Glomerular endothelial cell (primary cell): ENCODE measurements around the gene HM13. TPM values are rescaled to one million over a fixed set of nuclear protein-coding genes. Genes with fewer than 3 reads are reported as not detected.
"Not testable (repeated sequence)": the region's sequence is repeated elsewhere in the genome, so short reads cannot be mapped to it uniquely, and the experiment has no call there.

Source experiments
- DNase-seq: peaks from one replicate; pipeline ENCODE4 v3.0.0-alpha.2; 2011; ENCODE audit warnings: low read depth, low spot score; ENCODE audit errors: extremely low read depth
- total RNA-seq: library from RNA; depleted of rRNA; stranded (reverse); fragments of >200 nt; gene quantifications from 2 replicates; pipeline ENCODE4 v1.2.3, GENCODE V29; 2015

Gene HM13
- total RNA-seq, 1 donor from 2014 or later, result 129 TPM

DNA sequence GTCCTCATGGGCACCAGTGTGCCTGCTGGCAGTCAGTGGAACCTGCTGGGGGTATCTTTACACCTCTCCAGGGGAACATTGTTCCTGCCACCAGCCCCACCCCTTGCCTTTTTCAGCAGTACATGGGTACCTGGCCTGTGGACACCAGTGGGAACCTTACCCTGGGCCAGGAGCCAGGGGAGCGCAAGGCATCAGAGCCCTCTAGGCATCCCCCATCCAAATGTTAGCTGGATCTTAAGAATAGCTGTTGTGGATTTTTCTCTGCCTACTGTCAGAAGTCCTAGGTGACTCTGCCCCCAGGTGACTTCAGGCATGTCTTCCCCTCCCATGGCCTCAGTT, 52.0 kb downstream of the HM13 start:
- DNase-seq, result no peak

DNA sequence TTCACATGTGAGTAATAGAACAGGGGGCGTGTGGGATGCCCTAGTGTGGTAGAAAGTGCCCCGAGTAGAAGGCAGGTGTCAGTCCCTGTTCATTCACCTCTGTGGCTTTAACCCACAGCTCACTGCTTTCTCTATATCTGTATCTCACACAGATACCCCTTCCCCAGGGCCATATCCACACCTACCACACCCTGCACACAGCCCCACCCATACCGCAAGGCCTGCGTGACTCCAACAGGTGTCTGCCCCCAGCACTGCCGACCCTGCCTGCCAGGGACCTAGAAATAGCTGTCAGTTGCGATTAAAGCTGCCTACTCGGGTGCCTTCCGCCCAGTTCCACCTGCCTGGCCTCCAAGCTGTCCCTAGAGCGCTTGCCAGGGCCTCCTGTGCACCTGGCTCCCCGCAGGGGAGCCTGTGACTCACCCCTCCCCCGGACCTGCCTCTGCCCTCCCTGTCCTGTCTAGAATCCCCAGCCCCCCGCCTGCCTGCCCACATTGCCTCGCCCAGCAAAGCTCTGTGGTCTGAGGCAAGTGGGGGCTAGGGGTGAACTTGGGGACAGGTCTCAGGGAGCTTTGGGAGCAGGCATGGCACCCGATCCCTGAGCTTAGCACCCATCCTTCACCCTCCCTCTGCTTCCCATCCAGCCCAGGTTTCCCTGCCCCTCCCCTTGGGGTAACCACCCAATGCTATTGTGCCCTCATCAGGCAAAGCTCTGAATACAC, 52.6 kb downstream of the HM13 start:
- DNase-seq, result no peak

DNA sequence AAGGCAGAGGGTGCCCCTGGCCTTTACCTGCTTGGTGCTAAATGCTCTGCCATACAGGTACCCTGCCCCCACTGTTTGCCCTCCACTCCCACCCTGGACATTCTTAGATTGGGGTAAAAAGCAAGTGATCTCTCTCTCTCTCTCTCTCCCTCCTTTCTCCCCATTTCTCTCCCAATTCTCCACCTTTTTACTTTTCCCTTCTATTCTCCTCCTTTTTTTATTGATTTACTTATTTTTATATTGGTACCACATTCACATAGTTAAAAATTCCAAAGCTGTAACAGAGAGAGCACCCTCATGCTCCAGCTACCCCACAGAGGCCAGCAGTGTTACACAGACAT, 53.1 kb downstream of the HM13 start:
- no peak for DNase-seq

DNA sequence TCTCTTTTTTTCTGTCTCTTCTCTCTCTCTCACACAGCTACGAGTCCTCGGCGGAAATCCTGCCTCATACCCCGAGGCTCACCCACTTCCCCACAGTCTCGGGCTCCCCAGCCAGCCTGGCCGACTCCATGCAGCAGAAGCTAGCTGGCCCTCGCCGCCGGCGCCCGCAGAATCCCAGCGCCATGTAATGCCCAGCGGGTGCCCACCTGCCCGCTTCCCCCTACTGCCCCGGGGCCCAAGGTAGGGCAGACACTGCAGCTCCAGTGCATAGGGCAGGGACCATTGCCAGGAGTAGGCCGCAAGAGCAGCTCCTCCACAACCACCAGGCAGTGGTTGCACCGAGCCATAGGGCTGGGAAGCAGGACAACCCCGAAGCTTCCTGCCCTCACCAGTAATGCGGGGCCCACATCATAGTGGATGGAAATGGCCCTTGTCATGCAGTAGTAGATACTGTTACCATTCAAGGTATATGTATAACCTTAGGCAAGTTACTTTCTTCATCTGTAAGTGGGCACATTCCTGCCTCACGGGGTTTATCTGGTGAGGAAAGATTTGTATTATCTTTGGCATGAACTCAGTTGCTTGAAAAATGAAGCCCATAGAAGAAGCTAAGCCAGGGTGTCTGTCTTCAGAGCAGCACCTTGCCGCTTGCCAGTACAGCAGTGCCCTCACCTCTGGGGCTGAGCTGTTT, 53.9 kb downstream of the HM13 start:
- no peak for DNase-seq

DNA sequence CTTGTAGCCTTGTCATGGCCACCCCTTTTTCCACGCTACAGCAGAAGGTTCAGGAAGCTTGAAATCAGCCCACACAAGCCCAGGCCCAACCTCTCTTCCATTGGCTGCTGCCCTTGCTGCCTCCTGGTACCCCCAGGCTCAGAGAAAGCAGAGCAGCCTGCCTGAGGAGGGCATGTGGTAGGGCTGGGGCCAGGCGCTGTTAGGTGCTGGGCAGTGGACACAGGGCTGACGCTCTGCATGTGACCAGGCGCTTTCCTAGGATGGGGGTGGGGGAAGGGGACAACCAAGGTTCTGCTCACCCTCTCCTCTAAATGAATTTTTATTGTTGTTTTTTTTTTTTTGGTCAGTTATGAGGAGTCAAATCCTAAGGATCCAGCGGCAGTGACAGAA, 54.5 kb downstream of the HM13 start:
- no peak for DNase-seq

DNA sequence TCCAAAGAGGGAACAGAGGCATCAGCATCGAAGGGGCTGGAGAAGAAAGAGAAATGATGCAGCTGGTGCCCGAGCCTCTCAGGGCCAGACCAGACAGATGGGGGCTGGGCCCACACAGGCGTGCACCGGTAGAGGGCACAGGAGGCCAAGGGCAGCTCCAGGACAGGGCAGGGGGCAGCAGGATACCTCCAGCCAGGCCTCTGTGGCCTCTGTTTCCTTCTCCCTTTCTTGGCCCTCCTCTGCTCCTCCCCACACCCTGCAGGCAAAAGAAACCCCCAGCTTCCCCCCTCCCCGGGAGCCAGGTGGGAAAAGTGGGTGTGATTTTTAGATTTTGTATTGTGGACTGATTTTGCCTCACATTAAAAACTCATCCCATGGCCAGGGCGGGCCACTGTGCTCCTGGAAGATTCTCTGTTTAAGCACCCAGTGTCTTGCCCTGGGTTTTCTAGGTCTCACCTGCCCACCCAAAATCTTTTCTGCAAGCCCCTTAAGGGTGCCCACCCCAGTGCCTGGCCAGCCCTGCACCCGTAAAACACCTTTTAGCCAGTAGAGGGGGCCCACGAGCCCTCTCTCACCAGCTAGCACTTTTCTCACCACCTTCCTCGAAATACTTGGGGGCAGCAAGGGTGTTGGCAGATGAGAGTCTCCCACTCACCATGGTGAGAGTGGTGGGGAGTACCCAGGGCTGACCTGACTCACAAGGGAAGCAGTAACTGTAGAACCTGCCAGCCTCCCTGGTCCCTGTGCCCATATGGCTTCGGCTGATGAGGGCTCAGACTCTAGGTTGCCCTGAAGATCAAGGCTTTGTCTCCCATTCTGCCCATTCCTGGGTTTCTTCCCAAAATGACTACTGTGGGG, 55.1 kb downstream of the HM13 start:
- no peak for DNase-seq

DNA sequence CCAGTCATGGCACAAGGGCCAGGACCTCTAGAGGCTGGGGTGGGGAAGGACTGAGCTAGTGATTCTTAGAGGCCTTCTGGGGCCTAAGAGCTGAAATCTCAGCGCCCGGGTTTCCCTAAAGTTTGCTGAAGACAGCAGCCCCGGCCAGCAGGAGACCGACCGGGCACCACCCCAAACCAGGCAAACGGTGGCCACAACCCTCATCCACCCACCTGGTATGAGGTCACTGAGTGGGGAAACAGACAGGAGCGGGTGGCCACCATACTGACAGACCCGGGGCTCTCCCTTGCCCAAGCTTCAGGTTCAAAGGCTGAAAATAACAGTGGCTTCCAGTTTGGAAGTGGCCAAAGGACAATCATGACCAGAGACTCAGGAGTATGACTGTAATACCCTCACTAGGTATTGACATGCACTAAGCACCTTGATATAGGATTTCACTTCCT, 55.8 kb downstream of the HM13 start:
- no peak for DNase-seq

DNA sequence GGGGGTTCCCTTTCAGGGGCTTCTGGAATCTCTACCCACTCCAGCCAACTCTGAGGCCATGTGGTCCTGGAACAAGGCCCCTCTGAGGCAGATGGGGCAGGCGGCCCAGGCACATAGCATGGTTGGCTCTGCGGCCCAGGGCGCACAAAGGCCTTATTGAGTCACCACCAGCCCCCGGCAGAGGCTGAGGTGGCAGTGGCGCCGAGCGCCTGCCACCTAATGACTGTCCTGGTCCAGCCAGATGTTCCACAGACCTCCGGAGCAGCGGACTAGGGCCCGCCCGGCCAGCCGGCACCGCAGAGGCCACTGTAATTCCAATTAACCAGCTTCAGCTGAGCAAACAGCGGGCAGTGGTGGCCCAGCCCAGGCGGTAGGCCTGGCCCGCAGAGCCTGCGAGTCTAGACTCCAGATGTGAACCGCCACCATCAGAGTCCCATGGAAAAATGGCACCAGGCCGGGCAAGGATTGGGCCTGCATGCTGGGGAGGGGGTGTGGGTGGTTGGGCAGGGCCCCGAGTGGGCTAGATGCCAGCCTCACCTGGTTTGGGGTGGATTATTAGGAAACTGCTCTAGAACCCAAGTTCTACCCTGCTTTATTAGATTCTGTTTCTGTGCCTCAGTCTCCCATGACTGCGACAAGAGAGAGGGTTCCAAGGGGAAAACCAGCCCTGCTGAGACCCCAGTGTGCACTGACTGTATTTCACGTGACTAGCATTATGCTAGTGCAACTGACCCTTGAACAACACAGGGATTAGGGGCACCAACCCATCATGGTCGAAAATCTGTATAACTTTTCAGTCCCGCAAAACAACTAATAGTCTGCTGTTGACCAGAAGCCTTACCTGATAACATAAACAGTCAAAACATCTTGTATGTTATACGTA, 56.7 kb downstream of the HM13 start:
- no peak for DNase-seq

DNA sequence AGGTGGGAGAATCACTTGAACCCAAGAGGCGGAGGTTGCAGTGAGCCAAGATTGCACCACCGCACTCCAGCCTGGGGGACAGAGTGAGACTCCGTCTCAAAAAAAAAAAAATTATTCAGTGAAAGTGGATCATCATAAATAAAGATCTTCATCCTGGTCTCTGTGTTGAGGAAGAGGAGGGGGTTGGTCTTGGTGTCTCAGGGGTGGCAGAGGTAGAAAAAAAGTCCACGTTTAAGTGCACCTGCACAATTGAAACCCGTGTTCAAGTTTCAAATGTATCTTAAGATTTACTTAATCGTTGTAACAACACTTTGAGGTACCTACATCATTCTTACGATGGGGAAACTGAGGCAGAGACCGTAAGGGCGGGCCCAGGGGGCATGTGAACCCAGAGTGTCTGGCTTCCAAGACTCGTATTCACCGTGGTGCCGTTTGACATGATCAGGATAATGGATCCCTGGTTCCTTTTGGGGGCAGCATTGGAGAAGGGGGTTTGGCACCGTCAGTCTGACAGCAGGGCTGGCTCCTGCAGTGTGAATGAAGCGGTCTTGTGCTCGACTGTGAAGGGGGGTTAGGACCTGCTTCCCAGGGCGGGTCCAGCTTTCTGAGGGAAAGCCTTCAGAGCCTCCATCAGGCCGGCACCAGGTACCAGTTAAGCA, 57.9 kb downstream of the HM13 start:
- no peak for DNase-seq

DNA sequence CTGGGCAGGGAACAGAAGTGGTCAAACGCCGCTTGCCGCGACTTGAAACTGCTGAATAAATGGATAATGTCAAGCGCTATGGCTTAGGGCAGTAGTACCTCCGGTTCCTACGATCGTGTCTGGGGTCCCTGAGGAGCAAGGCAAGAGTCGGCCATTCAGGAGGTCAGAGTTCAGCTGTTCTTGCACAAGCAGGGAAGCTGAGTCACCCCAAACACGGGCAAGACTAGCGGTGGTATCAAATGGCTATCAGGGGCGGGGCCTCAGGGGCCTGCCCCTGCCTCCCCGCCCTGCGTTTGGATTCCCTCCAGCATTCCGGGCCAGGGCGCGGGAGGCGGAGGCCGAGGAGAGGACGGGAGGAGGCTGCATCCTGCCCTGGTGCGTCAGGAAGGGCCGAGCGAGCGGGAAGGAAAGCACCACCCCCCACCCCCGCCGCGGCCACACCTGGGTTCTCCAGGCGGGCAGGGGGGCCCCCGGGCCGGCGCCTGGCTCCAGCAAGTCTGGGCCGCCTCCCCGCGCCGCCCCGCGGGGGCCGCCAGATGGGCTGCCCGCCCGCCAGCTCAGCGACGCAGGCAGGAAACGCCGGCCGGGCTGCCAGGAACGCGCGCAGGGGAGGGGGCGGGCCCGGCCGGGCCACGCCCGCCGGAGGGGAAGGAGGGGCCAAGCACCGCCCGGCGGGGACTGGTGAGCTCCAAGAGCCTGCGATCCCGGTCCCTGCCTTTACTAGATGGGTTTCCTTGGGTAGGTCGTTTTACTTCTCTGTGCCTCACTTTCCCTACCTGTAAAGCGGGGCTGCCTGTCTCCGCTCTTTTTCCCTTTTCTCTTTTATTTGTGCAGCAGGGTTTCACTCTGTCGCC, 58.7 kb downstream of the HM13 start:
- DNase-seq, result no peak

DNA sequence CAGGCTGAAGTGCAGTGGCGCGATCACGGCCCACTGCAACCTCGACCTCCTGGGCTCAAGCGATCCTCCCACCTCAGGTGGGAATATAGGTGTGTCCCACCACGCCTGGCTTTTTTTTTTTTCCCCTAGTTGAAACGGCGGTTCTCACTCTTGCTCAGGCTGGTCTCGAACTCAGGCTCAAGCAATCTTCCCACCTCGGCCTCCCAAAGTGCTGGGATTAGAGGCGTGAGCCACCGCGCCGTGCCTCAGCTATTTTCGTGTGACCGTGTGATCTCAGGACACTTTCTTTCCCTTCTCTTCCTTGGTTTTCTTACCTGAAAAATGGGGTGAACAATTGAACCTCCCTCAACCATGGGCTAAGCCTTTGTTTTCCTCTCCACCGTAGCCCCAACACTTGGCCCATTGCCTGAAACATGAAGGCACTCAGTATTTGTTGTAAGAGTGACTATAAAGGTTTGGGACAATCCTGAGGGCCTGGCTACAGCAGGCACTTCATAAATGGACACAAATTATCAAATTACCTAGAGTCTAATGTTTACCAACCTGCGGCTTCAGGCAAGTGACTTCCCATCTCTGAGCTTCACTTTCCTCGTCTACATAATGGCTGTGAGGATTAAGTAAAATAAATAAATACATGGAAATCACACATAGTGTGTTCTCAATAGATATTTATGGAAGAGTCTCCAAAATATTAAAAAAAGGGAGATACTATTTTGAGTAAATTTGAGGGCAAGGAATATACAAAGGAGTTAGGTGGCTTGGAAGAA, 59.5 kb downstream of the HM13 start:
- no peak for DNase-seq

DNA sequence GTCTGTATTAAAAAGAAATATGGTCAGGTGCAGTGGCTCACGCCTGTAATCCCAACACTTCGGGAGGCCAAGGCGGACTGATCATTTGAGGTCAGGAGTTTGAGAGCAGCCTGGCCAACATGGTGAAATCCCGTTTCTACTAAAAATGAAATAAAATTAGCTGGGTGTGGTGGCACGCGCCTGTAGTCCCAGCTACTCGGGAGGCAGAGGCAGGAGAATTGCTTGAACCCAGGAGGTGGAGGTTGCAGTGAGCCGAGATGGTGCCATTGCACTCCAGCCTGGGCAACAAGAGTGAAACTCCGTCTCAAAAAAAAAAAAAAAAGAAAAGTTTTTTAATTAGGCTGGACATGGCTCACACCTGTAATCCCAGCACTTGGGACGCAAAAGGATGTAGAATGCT, 60.7 kb downstream of the HM13 start:
- DNase-seq, result not testable (repeated sequence)

DNA sequence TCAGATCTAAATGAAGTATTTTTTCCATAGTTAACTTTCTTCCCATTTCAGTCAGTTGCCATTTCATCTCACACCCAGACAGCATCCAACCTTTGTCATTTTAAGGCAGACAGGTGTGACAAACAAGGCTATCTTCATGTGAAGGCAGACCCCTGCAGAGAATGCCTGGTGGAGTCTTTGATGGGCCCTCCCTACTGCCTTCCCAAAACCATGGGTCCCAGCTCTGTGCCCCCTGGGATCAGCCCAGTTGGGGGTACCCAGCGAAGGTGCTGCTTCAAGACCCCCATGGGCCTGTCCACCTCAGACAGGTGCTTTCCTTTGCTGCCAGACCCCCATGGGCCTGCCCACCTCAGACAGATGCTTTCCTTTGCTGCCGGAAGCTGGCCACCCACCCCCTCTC, 62.5 kb downstream of the HM13 start:
- no peak for DNase-seq

DNA sequence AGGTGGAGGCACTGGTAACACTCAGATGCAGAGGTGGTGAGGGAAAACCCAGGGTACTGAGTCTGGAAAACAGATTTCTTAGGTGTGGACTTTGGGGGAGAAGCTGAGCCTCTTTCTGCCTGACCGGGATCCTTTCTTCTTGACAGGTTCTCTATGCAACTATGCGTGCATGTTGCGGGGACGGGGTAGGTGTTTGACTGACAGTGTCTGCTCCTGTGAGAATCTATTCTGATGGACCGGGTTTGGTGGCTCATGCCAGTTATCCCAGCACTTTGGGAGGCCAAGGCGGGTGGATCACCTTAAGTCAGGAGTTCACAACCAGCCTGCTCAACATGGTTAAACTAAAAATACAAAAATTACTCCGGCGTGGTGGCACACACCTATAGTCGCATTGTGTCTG, 63.0 kb downstream of the HM13 start:
- DNase-seq, result no peak

DNA sequence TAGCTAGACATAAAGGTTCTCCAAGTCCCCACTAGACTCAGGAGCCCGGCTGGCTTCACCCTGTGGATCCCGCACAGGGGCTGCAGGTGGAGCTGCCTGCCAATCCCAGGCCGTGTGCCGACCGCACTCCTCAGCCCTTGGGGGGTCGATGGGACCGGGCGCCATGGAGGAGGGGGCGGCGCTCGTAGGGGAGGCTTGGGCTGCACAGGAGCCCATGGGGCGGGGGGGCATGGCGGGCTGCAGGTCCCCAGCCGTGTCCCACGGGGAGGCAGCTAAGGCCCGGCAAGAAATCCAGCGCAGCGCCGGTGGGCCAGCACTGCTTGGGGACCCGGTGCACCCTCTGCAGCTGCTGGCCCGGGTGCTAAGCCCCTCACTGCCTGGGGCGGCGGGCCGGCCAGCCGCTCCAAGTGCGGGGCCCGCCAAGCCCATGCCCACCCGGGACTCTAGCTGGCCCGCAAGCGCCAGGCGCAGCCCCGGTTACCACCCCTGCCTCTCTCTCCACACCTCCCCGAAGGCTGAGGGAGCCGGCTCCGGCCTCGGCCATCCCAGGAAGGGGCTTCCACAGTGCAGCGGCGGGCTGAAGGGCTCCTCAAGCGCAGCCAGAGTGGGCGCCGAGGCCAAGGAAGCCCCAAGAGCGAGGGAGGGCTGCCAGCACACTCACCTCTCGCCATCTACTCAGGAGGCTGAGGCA, 64.4 kb downstream of the HM13 start:
- DNase-seq, result no peak

DNA sequence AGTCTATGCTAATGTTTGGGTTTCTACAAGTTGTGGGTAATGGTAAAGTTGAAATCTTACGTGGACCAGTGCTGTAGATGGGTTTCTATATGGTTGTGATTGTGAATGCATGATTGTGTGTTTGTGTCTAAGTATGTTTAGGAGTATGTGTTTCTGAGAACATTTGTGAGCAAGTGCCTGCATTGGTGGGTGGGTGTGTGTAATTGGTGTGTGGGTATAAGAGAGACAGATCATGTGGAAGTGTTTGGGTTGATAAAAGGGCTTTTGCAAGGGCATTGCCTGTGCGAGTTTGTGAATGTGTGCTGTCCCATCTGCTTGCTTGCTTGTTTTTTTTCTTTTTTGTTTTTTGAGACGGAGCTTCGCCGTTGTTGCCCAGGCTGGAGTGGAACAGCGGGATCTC, 65.0 kb downstream of the HM13 start:
- DNase-seq, result no peak

DNA sequence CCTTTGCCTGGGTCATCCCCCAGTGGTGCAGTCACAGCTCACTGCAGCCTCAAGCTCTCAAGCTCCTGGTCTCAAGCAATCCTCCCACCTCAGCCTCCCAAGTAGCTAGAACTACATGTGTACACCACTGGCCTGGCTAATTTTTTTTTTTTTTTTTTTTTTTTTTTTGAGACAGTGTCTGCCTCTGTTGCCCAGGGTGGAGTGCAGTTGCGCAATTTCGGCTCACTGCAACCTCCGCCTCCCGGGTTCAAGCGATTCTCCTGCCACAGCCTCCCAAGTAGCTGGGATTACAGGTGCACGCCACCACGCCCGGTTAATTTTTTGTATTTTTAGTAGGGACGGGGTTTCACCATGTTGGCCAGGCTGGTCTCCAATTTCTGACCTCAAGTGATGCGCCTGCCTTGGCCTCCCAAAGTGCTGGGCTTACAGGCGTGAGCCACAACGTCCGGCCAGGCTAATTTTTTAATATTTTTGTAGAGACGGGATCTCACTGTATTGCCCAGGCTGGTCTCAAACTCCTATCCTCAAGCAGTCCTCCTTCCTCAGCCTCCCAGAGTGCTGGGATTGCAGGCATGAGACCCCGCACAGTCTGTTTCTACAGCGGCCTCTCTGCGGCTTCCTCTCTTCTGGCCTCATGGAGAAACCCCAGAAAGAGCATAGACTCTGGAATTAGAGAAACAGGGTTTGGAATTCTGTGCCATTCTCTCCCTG, 65.9 kb downstream of the HM13 start:
- not testable (repeated sequence) for DNase-seq
